Activated T-helper 1 cell treated with Interleukin-2 at 50 U/mL for 16 hours (primary cell): Measurements from ENCODE around the gene MAP2K4.

ENCODE experiments used
- DNase-seq: peaks from one replicate; pipeline ENCODE4 v3.0.0-alpha.2; 2020; ENCODE audit warnings: low read depth

The MAP2K4 gene

GRCh38 chr17:12040478-12040877 lies 19.8 kb downstream of the MAP2K4 start:
- DNase-seq, result no peak

GRCh38 chr17:12041312-12041711 lies 20.6 kb downstream of the MAP2K4 start:
- no peak for DNase-seq

DNA sequence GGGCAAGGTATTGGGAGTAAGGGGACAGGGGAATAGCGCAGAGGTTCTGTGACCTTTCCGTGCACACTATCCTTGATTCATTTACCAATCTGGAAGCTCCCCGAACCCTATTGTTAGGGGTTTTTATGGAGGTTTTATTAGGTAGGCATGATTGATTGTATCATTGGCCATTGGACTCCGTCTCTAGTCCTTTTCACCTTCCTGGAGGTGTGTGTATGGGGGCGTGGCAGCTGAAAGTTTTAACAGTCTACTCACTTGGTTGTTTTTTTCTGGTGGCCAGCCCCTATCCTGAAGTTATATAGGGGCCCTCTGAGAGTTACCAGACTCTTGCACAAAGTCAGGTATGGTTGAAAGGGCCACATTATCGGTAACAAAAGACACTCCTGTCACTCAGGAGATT lies 23.0 kb downstream of the MAP2K4 start:
- no peak for DNase-seq

DNA sequence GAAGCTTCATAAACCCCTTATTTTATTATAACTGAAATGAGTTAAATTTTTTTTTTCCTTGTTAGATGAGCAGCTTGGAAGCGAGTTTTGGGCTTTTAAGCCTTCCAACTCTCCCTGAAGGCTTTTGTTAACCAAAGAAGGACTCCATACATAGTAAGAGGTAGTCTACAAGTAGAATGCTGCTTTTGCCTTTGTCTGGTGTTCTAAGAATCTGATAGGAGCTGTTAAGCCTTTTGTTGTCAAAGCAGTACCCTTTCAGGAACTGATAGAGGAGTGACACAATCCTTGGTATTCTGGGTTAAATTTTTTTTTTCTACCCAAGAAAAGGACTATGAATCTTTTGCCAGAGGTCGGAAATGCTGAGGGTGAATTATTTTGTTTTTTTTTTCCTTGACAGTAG lies 26.1 kb downstream of the MAP2K4 start:
- DNase-seq, result no peak

GRCh38 chr17:12047681-12048376 lies 27.2 kb downstream of the MAP2K4 start:
- DNase-seq, result no peak

- no peak for DNase-seq
Observed at GRCh38 chr17:12048843-12049473, 28.3 kb downstream of the MAP2K4 start.

GRCh38 chr17:12050646-12051225 lies 30.1 kb downstream of the MAP2K4 start:
- no peak for DNase-seq

DNA sequence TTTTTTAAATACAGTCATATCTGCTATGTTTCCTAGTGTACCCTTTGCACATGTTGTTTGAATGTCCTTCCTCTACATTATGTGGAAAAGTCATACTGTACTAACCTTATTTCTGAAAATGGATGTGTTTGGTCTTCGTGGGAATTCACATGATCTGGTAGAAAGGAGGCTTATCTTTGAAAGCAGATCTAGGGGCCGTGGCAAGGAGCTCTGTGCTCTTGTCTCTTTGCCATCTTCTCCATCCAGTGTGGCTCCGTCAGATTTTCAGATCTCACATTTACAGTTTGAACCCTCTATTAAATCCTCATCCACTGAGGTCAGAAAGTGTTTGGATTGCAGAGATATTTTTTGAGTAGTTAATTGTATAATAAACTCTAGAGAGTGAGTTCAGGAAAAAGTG lies 32.9 kb downstream of the MAP2K4 start:
- no peak for DNase-seq

DNA sequence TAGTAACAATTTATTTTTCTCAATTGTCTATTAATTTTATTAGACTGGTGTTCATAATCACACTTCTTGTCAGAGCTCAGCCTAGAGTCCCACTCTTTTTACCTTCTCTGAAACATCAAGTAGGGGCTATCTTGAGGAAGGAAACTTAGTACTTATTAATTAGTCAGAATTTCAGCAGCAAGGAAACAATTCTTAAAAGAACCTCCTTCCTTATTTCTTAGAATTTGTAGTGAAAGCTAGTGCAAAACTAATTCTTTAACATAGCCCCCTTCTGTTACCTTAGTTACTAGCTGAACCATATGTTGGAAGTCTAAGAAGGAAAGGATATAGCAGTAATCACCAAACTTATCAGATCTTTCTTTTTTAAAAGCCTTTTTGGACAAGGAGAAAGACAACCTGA lies 35.2 kb downstream of the MAP2K4 start:
- no peak for DNase-seq

GRCh38 chr17:12057520-12057919 lies 36.8 kb downstream of the MAP2K4 start:
- no peak for DNase-seq

DNA sequence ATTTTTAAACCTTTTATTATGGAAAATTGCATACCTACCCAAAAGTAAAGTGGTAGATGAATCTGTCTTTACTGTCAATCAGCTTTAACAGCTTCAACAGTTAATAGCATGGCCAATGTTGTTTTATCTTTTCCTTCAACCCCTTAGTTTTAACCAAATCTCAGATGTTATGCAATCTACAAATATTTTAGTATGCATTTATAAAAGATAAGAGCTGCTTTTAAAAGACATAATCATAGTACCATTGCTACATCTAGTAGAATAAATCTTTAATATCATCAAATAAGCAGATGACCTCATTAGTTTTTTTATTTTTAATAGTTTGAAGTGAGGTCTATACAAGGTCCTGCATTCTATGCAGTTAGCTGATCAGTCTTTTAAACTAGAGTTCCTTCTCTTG lies 37.9 kb downstream of the MAP2K4 start:
- no peak for DNase-seq

GRCh38 chr17:12062249-12062648 lies 41.6 kb downstream of the MAP2K4 start:
- DNase-seq, result no peak

- DNase-seq, result no peak
Observed at GRCh38 chr17:12064395-12064794, 43.7 kb downstream of the MAP2K4 start.

GRCh38 chr17:12067485-12067884 lies 46.8 kb downstream of the MAP2K4 start:
- DNase-seq, result no peak

GRCh38 chr17:12068946-12069345 lies 48.3 kb downstream of the MAP2K4 start:
- DNase-seq, result no peak

DNA sequence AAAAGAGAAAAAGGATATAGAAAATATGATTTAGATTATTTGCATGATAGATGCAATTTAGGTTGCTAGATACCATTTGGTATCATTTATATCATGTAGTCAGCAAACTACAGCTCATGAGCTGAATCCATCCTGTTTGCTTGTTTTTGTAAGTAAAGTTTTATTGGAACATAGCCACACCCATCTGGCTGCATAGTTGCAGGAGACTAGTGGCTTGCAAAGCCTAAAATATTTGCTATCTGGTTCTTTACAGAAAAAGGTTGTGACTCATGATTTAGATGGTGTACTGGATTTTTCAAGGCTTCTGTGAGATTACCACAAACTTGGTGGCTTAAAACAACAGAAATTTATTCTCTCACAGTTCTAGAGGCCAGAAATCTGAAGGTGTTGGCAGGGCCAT lies 49.9 kb downstream of the MAP2K4 start:
- no peak for DNase-seq

GRCh38 chr17:12074346-12074745 lies 53.7 kb downstream of the MAP2K4 start:
- no peak for DNase-seq

DNA sequence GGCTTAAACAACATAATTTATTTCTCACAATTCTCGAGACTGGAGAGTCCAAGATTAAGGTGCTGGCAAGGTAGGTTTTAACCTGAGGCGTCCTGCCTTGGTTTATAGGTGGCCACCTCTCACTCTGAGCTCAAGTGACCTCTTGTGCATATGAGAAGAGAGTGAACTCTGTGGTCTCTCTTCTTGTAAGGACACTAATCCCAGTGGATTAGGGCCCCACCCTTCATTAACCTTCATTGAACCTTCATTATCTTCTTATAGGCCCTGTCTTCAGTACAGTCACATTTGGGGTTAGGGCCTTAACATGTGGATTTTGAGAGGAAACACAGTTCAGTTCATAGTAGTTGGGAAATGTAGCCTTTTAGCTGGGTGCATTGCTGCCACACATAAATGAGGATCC lies 57.1 kb downstream of the MAP2K4 start:
- no peak for DNase-seq

DNA sequence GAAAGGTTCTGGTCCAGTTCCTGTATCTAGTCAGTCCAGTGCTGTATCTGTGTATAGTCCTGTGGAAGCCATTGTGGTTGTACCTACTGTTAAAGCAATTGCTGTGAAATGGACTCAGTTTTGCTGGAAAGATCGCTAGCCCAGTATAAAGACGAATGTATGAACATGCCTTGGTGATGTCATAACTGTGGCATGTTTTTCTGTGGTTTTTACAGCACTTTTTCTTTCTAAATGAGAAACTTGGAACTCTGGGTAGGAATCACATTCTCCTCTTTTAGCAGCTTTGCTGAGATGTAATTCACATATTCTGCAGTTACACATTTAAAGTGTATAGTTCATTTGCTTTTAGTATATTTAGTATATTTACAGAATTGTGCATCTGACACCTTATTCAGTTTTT lies 58.1 kb downstream of the MAP2K4 start:
- no peak for DNase-seq

- no peak for DNase-seq
Observed at GRCh38 chr17:12081720-12082119, 61.0 kb downstream of the MAP2K4 start.

GRCh38 chr17:12085076-12085949 lies 64.6 kb downstream of the MAP2K4 start:
- no peak for DNase-seq

DNA sequence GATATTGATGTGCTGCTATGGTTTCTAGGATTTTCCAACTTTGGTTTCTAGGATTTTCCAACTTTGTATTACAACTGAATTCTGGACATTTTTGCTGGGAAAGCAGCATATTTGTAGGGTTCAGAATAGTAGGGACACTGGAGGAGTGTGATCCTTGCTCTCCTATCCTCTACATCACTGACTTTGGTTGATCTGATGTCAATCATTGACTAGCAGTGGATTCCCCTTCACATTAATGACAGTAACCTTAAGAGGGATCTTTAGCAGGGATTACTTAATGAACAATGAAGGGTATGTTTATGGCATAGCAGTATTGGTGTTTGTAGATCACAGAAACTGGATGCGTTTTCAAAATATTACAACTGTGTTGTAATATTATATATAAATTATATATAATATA lies 67.4 kb downstream of the MAP2K4 start:
- DNase-seq, result no peak
